ENCODE data around the gene ENAH.

DNA sequence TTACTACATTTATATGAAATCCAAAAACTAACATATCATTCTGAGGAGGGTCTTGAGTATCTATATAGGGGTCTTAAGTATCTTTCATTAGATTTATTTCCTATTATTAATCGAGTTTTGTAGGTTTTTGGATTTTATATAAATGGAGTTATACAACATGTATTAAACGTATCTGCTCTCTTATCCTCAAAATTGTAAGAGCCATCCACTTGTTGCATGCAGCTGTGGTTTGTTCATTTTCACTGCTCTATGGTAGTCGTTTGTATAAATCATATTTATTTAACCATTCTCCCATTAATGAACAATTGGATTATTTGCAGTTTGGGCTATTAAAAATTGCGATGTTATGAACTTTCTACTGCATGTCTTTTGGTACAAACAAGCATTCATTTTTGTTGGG, 97.1 kb downstream of the ENAH start:
- TF ChIP-seq CREB1 (IDR thresholded peaks at IDR 0.05; ENCODE audit: low read depth) (no peak), MAX (IDR thresholded peaks at IDR 0.05) (no peak)

Measured in Ishikawa (cell line).